ENCODE measurements around the gene ZNF468.
"Not testable (repeated sequence)": the region's sequence is repeated elsewhere in the genome, so short reads cannot be mapped to it uniquely, and the experiment has no call there.

ZNF468 gene

DNA sequence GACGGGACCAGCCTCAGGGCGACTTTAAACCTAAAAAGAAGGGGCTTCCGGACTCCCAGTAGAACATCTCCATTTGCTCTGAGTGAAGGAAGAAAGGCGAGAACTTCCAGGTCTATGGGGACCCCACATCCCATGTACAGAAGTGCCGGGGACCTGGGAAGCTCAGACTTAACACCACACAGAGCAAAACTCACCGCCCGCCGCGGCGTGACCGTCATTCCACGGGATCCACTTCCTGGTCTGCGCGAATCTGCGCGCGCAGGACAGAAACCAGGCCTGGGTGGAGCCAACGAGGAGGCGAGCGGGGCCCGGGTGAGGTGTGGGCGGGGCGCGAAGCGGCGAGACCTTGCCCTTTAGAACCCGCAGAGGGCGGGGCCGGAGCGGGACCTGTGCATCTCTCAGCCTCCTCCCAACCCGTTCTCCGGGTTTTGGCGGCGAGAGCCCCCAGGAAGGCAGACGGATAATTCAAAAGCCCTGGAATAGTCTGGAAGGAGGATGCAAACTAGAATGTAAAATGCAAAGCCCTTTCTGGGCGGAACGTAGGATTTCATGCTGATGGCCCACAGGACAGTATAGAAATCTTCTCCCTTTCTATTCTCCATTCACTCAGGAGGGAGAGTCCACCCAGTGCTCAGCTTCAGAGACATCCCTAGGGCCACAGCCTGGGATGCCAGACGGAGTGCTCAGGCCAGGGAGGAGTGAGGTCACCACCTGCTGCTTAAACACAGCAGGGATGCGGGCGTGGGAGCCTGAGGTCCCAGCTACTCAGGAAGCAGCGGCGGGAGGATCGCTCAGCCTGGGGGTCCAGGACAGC lies at the start of gene ZNF468:
Gene ZNF468 (minus strand): TSS at position 242 of the 814 bp plus-strand sequence. CDS start 3,347 bp downstream, outside the sequence.
- peak within 1 kb of the TSS; percentile 84 for H3K4me3 ChIP-seq (ENCODE audit: low read length)

DNA sequence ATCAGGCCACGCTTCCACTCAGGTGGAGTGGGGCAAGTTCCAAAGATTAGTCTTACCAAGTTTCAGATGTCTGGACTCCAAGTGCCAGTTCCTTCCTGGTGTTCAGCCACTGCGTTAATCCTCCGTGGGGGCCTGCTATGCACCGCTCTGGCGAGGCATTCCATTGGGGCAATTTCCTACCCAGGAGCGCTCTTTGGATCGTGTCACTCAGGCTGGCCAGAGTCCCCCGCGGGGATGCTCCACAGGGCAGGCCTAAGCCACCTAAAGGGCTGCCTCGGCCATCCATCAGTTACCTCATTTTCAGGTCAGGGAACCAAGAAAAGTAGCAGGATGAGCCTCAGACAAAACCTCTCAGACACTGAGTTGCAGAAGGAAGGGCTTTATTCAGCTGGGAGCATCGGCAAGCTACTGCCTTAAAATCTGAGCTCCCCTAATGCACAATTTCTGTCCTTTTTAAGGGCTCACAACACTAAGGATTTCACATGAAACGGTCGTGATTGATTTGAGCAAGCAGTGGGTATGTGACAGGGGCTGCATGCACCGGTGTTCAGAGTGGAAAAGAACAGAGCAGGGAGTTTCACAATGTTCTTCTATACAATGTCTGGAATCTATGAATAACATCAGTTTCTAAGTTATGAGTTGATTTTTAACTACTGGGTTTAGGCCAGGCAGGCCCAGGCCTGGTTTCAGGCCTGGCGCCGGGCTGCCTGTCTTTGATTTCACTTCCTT lies 46.8 kb upstream of the ZNF468 start:
- not testable (repeated sequence) for H3K4me3 ChIP-seq (ENCODE audit: low read length)

DNA sequence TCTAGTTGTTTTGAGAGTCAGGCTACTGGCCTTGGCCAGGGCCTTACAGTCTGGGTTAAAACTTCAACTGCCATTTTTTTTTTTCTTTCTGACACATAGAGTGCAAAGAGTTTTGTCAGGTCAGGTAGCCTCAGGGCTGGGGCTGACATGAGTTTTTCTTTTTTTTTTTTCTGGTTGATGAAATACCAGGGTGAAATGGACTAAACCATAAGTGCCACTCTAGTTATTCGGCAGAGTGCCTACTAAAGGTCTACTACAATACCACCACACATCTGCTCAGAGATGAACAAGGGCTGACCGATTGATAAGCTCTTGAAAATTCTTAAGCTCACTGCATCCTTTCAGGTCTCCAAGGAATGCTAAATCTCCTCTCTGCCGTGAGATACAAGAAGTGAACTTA lies 44.4 kb upstream of the ZNF468 start:
- TF ChIP-seq ZNF274 (IDR thresholded peaks at IDR 0.05; ENCODE audit: low read depth, low read length) = no peak
- H3K4me3 ChIP-seq (ENCODE audit: low read length) = no peak overlapping the region

DNA sequence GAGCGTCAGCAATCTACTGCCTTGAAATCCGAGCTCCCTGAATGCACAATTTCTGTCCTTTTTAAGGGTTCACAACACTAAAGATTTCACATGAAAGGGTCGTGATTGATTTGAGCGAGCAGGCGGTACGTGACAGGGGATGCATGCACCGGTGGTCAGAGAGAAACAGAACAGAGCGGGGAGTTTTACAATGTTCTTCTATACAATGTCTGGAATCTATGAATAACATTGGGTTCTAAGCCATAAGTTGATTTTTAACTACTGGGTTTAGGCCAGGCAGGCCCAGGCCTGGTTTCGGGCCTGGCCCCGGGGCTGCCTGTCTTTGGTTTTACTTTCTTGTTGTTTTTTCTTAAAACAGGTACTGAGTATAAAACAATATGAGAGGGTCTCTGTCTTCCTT lies 41.2 kb upstream of the ZNF468 start:
- not testable (repeated sequence) for H3K4me3 ChIP-seq (ENCODE audit: low read length)

DNA sequence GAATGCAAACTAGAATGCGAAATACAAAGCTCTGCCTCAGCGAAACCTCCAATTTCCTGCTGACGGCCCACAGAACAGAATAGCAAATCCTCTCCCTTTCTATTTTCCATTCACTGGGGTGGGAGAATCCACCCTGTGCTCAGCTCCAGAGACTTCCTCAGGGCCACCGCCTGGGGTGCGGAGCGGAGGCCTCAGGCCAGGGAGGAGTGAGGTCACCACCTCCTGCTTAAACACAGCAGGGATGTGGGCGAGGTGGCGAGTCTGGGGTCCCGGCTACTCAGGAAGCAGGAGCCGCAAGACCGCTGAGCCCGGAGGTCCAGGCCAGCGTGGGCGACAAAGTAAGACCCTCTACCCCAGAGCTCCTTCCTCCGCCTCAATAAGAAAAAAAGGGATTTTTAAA lies 40.7 kb upstream of the ZNF468 start:
- no peak for TF ChIP-seq ZNF274 (IDR thresholded peaks at IDR 0.05; ENCODE audit: low read depth, low read length)
- H3K4me3 ChIP-seq (ENCODE audit: low read length) = peak overlapping the region; percentile 7; the same call in 1 of the 2 replicates

DNA sequence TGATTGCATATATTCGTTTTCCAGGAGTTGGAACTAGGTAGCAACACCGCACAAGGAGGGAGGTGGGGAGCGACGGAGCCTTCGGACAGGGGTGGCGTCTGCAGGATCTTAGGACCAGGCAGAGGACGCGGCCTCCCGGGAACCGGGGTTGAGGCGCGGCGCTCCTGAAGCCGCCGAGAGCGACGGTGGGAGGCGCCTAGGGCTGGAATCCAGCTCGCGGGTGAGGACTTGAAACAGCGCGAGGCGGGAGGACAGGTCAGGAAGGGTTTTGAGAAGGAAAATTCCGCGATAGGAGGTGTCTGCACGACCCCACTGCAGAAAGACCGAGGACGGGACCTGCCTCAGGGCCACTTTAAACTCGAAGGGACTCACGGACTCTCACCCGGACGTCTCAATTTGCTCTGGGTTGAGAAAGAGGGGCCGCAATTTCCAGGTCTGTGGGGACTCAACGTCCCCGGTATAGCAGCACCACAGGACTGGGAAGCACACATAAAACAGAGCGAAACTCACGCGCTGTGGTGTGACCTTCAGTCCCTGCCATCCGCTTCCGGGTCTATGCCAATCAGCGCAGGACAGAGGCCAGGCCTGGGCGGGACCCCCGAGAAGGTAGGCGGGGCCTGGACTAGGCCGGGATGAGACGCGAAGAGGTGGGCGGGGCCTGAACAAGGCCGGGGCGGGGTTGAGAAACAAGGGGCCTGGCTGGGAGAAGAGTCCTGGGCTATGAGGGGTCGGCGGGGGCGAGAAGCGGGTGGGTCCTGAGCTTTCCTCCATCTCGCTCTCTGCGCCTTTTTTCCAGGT lies 39.9 kb upstream of the ZNF468 start, which contains the start of gene ZNF320:
Gene ZNF320 (minus strand): TSS at position 498 of the 798 bp plus-strand sequence. CDS start 7,380 bp downstream, outside the sequence.
- no peak for TF ChIP-seq ZNF274 (IDR thresholded peaks at IDR 0.05; ENCODE audit: low read depth, low read length)
- peak within 1 kb of the TSS; percentile 54; the same call in 1 of the 2 replicates for H3K4me3 ChIP-seq (ENCODE audit: low read length)

DNA sequence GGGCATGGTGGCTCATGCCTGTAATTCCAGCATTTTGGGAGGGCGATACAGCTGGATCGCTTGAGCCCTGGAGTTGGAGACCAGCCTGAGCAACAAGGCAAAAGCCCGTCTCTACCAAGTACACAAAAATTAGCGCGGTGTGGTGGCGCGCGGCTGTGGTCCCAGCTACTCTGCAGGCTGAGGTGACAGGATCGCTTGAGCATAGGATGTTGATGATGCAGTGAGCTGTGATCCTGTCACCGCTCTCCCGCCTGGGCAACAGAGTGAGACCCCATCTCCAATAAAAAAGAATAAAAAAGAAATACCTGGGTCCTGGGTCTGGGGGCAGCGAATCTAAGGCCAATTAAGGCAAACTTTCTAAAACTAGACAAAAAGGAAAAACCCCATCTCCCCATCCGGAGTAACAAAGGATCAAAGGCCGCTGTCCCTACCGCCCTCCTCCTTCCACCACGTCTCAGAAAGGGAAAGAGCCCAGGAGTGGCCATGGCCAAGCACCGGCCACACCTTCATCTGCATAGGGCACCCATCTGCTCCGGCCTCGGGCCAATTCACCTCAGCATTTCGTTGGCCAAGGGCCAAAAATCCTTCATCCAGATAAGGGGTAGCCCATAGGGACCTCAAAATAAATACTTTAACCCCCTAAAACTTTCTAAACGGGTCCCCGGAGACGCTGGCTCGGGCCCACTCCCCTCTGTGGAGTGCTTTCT lies 39.2 kb upstream of the ZNF468 start:
- no peak for TF ChIP-seq ZNF274 (IDR thresholded peaks at IDR 0.05; ENCODE audit: low read depth, low read length)

DNA sequence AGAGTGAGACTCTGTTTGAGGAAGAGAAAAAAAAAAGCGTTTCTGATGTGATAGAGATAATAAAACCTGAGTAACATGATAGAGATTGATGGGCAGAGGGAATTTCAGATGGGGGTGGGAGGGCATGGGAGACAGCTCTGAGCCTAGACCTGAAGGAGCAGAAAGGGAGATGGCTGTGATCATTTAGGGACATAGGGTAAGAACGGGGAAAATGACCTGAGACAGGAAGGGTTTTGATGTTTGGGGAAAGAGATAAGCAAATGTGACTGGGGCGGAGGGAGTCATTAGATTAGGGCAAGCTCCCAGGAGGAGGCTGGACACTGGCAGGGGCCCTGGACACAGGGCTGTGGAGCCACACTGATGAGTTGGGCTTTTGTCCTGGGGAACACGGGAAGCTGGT lies 33.9 kb upstream of the ZNF468 start:
- no peak overlapping the region for H3K4me3 ChIP-seq (ENCODE audit: low read length)
- no peak for TF ChIP-seq ZNF274 (IDR thresholded peaks at IDR 0.05; ENCODE audit: low read depth, low read length)

More for the DNA sequence above, 39.2 kb upstream of the ZNF468 start:
- peak overlapping the region; percentile 54; the same call in 1 of the 2 replicates for H3K4me3 ChIP-seq (ENCODE audit: low read length)

DNA sequence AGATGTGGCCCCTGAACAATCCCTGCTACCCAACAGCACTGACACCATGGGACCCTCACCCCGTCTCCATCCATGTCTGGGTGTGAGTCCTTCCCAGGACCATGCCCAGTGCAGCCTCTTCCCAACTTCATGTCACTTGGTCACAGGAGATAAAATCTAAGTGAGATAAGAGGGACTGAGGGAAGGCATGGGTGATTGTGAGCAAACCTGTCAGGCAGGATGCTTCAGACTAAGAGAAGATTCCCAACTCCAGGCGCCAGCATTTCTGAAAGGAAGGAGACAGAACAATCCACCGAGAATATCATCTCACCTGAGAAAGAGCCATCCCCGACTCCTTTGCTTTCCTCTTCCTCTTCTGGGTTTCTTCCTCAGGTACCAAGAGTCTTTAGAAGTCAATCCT lies 32.5 kb upstream of the ZNF468 start:
- no peak overlapping the region for H3K4me3 ChIP-seq (ENCODE audit: low read length)
- TF ChIP-seq ZNF274 (IDR thresholded peaks at IDR 0.05; ENCODE audit: low read depth, low read length) = no peak

DNA sequence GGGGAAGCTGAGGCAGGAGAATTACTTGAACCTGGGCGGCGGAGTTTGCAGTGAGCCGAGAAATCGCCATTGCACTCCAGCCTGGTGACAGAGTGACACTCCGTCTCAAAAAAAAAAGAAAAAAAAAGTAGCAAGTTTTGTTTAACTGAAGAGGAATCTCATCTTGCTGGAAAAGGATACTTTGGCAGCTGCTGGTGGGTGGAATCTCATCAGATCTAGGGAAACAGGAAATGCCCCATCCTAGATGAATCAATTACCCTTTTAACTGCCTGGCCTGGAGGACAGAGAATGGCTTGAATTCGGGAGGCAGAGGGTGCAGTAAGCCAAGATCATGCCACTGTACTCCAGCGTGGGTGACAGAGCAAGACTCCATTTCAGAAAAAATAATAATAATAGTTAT lies 31.7 kb upstream of the ZNF468 start:
- no peak overlapping the region for H3K4me3 ChIP-seq (ENCODE audit: low read length)
- no peak for TF ChIP-seq ZNF274 (IDR thresholded peaks at IDR 0.05; ENCODE audit: low read depth, low read length)

DNA sequence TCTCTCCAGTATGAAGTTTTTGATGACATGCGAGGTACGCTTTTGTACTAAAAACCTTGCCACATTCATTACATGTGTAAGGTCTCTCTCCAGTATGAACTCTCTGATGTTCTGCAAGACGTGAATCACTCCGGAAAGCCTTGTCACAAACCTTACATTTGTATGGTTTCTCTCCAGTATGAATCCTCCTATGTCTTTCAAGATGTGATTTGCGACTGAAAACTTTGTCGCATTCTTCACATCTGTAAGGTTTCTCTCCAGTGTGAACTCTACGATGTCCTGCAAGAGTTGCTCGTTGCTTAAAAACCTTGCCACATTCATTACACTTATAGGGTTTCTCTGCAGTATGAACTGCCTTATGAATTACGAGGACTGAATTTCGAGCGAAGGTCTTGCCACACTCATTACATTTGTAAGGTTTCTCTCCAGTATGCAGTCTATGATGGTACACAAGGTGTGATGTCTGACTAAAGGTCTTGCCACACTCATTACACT lies 23.5 kb upstream of the ZNF468 start:
- TF ChIP-seq ZNF274 (IDR thresholded peaks at IDR 0.05; ENCODE audit: low read depth, low read length) = peak; percentile 67
- no peak overlapping the region for H3K4me3 ChIP-seq (ENCODE audit: low read length)

DNA sequence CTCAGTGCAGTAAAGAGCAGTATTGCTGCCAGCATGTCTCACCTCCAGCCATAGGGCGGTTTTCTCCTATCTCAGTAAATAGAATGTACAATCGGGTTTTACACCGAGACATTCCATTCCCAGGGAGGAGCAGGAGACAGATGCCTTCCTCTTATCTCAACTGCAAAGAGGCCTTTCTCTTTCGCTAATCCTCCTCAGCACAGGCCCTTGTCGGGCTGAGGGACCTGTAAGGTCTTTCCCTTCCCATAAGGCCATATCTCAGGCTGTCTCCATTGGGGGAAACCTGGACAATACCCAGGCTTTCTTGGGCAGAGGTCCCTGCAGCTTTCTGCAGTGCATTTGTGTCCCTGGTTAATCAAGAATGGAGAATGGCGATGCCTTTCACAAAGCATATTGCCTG lies 15.6 kb upstream of the ZNF468 start:
- not testable (repeated sequence) for H3K4me3 ChIP-seq (ENCODE audit: low read length)

DNA sequence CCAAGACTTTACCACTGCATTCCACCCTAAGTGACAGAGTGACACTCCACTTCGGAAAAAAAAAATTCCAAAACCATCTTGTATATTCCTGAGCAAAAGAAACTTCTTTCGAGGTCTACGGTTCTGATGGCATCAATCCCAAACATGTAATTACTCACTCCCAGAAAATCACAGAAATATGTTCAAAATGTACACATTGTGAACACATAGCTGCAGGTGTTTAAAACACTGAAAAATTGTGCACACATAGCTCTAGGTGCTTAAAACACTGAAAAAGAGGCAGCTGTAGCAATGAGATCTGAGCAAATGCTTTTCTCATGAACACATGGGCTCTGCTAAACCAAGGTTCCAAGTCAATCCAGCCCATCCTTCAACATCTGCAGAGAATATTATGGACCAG lies 14.0 kb upstream of the ZNF468 start:
- no peak for TF ChIP-seq ZNF274 (IDR thresholded peaks at IDR 0.05; ENCODE audit: low read depth, low read length)
- no peak overlapping the region for H3K4me3 ChIP-seq (ENCODE audit: low read length)

DNA sequence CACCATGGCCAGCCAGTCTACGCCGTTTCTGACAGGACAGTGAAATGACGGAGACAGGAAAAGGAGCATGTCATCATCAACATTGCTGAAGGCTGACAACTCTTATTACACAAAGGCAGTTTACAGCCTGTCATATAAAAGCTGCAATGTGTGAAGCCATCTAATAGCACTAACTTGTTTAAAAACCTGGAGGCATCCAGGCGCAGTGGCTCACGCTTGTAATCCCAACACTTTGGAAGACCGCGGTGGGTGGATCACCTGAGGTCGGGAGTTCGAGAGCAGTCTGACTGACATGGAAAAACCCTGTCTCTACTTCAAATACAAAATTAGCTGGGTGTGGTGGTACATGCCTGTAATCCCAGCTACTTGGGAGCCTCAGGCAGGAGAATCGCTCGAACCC lies 10.6 kb upstream of the ZNF468 start:
- not testable (repeated sequence) for H3K4me3 ChIP-seq (ENCODE audit: low read length)

DNA sequence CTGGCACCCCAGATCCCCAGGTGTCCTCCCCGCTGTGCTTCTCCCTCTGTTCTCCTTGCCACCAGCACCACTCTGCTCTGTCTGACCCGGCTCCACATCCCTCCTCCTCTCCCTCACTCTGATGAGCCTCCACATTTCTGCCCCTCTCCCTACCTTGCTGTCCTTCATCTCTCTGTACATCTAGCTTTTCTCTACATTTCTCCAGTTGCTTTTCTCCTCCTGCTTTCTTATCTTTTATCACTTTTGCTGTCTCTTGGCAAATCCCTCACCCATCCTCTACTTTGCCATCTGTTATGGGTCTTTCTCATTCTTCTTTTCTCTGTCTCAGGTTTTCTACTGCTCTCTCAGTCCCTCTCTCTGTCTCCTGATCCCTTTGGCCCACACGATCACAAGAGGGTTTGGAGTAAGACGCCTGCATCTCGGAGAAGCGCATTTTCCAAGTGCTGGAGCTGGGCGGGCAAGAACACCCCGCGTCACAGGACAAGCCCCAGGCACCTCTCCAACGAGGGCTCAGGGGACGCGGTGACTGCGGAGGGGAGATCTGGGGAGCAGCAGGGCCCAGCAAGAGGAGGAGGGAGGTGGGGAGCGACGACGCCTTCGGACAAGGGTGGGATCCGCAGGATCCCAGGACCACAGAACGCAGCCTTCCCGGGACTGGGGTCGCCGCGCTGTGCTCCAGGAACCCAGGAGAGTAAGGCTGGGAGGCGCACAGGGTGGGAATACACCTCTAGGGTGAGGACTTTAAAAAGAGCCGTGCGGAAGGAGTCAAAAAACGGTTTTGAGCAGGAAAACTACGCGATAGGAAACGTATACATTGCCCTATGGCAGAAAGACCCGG lies 660 bp downstream of the ZNF468 start:
- H3K4me3 ChIP-seq (ENCODE audit: low read length) = peak overlapping the region; percentile 84

DNA sequence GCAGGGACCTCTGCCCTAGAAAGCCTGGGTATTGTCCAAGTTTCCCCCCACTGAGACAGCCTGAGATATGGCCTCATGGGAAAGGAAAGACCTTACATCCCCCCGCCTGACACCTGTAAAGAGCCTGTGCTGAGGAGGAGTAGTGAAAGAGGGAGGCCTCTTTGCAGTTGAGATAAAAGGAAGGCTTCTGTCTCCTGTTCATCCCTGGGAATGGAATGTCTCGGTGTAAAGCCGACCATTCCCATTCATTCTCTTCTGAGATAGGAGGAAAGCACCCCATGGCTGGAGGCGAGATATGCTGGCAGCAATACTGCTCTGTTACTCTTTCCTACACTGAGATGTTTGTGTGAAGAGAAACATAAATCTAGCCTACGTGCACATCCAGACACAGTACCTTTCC lies 10.1 kb downstream of the ZNF468 start:
- not testable (repeated sequence) for H3K4me3 ChIP-seq (ENCODE audit: low read length)
